SH-SY5Y (cell line): ENCODE results near the gene SURF1.

Experiments
- GATA2 ChIP-seq: IDR thresholded peaks from 2 replicates; pipeline ENCODE4 v1.6.1; 2011; ENCODE audit warnings: mild to moderate bottlenecking, low read depth, low read length
- GATA3 ChIP-seq: IDR thresholded peaks from 2 replicates; pipeline ENCODE4 v1.6.1; 2011; ENCODE audit warnings: low read depth, mild to moderate bottlenecking, low read length, moderate library complexity

The SURF1 gene

DNA sequence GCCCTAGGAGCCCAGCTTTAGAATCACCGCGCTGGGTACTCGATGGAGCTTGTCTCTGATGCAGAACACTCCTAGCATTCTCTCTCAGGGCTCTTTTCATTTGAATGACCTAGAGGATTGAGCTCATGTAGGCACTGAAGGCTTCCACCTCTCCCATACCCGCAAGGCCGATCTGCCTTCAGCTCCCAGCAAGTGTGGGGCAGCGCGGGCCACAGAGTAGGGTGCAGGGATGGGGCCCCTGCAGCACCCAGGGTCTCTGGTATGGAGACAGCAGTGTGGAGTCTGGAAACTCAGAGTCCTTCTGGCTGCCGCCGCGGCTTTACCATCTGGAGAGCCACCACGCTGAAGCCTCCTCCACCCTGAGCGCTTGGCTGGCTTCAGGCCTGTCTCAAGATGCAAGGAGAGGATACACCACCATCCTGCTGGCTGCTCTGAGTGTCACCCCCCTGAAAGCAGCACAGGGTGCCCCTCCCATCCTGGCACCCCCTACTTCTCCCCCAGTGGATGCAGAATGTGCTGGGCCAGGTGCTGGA, 32.8 kb upstream of the SURF1 start:
- TF ChIP-seq GATA2, result no peak
- TF ChIP-seq GATA3, result no peak

GRCh38 chr9:133387680-133388079, 31.4 kb upstream of the SURF1 start:
- TF ChIP-seq GATA2, result no peak
- no peak for TF ChIP-seq GATA3

- TF ChIP-seq GATA3, result no peak
Observed at GRCh38 chr9:133386338-133386737, 30.1 kb upstream of the SURF1 start.

DNA sequence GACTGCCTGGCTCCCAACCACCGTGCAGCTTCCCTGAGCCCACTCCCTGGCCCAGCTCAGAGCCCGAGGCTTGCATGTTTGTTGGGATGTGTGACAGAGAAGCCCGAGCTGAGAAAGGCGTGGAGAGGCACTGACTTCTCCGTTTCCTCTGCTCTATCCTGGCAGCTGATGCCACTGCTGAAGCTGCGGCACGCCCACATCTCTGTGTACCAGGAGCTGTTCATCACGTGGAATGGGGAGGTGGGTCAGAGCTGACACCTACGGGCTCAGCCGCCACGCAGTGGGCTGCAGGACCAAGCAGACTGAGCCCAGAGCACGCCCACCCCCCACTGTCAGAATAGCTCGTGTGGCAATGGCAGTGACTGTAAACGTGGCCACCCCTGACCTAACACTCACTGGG, 29.2 kb upstream of the SURF1 start:
- TF ChIP-seq GATA3, result no peak
- no peak for TF ChIP-seq GATA2

- TF ChIP-seq GATA3 (no peak), GATA2 (no peak)
Observed at GRCh38 chr9:133384736-133385321, 28.5 kb upstream of the SURF1 start.

- TF ChIP-seq GATA2 (no peak), GATA3 (no peak)
Observed at GRCh38 chr9:133383438-133383837, 27.2 kb upstream of the SURF1 start.

GRCh38 chr9:133382507-133383141, 26.3 kb upstream of the SURF1 start:
- TF ChIP-seq GATA3 (no peak), GATA2 (no peak)

DNA sequence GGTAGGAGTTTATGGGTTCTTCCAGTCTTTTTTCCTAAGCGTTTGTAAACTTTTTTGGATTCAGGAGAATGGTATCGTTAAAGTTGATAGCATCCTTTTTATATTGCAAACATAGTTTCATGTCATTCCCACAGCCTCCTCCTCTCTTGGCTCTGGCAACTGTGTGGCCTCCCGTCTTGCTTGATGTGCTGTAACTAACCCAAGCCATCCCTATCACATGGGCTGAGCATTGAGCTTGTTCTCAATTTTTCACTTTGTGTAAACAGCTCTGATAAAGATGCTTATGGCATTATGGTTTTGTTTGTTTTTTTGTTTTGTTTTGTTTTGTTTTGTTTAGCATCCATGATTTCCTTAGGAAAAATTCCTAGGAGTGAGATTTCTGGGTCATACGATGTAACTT, 24.4 kb upstream of the SURF1 start:
- TF ChIP-seq GATA2, result no peak
- TF ChIP-seq GATA3, result no peak

DNA sequence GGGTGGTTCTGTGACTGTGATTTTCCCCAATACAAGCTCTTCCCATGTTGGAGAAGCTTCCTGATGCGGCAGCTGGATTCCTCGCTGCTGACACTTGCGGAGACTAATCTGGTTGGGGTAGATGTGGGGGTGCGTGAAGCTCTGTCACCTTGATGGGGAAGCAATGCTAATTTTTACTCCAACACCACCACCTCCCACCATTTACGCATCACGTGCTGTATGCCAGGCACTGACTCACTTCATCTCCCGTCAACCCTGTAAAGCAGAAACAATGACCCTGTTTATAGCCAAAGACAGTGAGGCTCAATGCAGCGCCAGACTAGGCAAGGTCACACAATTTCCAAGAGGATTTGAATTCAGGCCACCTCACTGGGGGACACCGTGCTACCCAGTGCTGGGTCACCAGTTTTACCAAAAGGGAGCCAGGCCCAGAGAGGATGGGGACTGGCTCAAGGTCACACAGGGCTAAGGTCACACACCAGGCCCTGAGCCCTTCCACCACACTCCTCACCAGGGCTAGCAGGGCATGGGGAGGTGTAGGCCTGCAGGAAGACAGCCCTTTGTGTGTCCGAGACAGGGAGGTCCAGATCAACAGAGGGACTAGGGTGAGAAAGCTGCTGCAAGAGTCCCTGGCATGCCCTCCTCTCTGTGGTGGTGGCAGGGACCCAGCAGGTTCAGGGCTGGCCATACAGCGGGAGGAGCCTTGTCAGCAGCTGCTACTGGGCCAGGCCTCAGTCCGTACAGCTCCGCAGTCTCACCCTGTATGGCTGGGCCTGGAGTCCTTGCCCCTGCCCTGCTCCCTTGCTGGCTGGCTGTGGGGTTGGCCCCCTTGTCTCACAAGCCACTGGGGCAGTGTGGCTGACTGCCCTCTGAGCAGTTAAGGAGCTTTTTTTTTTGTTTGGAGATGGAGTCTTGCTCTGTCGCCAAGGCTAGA, 23.1 kb upstream of the SURF1 start:
- TF ChIP-seq GATA2 (no peak), GATA3 (no peak)

DNA sequence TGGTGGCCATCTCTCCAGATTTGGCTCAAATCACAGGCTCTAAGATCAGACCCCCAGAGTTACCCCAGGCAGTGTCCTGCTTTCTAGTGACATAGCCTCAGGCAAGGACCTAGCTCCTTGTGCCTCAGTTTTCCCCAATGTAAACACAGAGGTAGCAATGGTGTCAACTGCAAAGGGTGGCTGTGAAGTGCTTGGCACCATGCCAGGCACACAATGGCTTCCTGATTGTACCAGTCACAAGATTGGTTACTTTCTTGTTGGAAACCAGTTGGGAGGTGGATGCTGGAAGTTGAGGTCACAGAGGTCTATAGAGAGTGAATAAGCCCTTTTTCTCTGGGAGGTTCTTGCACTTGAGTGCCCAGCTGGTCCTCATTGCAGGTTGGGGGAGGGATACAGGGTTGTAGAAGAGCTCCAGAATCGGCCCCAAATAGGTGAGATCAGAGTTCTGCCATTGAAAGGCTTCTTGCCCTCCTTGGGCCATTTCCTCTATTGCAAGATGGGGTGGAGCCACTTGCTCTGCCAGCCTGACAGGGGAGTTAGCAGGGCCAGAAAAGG, 22.2 kb upstream of the SURF1 start:
- no peak for TF ChIP-seq GATA2
- no peak for TF ChIP-seq GATA3

DNA sequence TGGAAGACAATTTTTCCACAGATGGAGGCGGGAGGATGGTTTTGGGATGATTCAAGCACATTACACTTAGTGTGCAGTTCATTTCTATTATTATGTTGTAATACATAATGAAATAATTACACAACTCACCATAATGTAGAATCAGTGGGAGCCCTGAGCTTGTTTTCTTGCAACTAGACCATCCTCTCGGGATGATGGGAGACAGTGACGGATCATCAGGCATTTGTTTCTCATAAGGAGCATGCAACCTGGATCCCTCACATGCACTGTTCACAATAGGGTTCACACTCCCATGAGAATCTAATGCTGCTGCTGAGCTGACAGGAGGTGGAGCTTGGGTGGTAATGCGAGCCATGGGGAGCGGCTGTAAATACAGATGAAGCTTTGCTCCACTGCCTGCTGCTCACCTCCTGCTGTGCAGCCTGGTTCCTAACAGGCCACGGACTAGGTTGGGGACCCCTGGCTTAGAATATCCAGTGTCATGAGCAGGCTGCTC, 21.5 kb upstream of the SURF1 start:
- TF ChIP-seq GATA3 (no peak), GATA2 (no peak)

- TF ChIP-seq GATA3, result no peak
Observed at GRCh38 chr9:133375724-133376654, 19.7 kb upstream of the SURF1 start, which contains the start of the genes STKLD1 and SURF4. Gene STKLD1, plus strand, starts transcription at chr9:133376366. Its CDS starts 108 bp downstream, at chr9:133376474. Gene SURF4, minus strand, starts transcription at chr9:133376060. Its CDS starts 91 bp downstream, at chr9:133375969.

DNA sequence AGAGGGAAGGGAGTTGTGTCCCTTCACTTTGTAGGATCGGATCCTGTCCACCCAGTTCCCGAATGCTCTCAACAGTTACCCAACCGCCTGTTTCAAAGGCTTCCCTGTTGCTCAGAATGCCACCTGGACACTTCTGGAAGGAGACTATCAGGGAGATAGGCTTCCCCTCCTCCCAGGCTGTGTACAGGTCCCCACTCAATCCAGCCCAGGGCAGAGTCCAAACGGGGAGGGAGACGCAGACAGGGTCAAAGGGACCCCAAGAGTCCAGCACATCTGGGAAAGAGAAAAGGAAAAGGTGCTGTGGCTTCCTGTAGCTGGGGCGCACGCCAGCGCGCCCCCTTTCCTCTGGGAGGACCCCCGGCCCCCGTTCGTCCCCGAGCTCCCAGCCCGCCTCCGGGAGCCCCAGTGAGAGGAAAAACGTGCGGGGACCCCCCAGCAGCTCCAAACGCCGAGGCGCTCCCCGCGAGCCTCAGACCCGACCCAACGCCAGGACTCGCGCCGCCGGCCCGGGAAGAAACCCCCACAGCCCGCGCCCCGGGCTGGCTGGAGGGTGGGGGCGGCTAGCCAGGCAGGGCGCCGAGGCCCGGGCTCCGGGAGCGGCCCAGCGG, 18.9 kb upstream of the SURF1 start:
- TF ChIP-seq GATA3 (no peak), GATA2 (no peak)

DNA sequence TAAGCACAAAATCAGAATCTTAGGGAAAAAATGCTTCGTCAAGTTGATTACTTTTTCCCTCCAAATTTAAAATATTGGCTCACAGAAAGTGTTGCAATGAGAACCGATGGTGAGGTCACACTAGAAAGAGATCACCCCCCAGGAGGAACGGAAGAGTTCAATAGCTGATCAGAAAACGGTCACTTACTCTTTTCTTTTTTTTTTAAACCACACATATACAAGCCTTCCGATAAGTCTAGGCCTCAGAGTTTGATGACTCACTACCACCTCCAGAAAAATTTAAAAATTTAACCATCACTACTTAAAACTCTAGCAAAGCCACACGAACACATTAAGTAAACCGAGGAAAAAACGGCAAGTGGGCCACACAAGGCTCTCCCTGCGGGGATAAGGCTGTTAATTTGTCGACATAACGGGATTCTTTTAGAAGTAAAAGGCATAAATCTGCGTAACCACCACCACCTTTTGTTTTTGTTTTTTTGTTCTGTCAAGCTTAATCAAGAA, 18.4 kb upstream of the SURF1 start:
- TF ChIP-seq GATA2, result no peak
- TF ChIP-seq GATA3, result no peak
